ENCODE measurements around the gene CENPE.
A peak's percentile ranks its signal among the peaks of the same experiment; 100 is the strongest.
"Not testable (repeated sequence)": the region's sequence is repeated elsewhere in the genome, so short reads cannot be mapped to it uniquely, and the experiment has no call there.

The CENPE gene, protein sequence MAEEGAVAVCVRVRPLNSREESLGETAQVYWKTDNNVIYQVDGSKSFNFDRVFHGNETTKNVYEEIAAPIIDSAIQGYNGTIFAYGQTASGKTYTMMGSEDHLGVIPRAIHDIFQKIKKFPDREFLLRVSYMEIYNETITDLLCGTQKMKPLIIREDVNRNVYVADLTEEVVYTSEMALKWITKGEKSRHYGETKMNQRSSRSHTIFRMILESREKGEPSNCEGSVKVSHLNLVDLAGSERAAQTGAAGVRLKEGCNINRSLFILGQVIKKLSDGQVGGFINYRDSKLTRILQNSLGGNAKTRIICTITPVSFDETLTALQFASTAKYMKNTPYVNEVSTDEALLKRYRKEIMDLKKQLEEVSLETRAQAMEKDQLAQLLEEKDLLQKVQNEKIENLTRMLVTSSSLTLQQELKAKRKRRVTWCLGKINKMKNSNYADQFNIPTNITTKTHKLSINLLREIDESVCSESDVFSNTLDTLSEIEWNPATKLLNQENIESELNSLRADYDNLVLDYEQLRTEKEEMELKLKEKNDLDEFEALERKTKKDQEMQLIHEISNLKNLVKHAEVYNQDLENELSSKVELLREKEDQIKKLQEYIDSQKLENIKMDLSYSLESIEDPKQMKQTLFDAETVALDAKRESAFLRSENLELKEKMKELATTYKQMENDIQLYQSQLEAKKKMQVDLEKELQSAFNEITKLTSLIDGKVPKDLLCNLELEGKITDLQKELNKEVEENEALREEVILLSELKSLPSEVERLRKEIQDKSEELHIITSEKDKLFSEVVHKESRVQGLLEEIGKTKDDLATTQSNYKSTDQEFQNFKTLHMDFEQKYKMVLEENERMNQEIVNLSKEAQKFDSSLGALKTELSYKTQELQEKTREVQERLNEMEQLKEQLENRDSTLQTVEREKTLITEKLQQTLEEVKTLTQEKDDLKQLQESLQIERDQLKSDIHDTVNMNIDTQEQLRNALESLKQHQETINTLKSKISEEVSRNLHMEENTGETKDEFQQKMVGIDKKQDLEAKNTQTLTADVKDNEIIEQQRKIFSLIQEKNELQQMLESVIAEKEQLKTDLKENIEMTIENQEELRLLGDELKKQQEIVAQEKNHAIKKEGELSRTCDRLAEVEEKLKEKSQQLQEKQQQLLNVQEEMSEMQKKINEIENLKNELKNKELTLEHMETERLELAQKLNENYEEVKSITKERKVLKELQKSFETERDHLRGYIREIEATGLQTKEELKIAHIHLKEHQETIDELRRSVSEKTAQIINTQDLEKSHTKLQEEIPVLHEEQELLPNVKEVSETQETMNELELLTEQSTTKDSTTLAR (N-terminal part only)

DNA sequence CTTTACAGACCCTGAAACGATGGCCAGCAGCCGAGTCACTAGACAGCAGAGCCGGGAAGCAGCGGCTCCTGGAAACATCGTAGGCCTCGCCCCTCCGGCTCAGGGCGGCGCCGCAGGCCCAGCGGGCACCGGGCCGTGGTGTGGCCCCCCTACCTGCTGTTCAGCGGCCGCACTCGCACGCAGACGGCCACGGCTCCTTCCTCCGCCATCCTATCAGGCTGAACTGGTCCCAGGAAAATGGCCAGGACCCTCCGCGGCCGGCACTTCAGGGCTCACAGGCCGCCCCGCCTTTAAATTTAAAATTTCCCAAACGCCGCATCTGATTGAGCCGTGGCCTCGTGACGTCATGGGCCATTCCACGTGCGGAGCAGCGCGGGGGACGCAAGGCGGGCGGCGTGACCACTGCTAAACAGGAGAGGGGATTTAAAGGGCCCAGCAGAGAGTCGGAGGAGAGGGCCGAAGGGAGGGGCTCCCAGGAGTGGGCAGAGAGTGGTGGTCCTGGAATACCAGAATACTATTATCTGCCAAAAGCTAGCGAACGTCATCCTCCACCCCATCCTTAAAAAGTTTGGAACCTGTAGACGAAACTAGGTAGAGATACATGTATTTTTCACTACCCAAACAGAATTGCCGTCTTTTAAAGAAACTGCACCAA, at the start of gene CENPE:
TSS of gene CENPE (minus strand) at position 233 of the 655 bp plus-strand sequence. CDS start at position 209, 24 bp downstream.
- DNase-seq = peak; percentile 89

DNA sequence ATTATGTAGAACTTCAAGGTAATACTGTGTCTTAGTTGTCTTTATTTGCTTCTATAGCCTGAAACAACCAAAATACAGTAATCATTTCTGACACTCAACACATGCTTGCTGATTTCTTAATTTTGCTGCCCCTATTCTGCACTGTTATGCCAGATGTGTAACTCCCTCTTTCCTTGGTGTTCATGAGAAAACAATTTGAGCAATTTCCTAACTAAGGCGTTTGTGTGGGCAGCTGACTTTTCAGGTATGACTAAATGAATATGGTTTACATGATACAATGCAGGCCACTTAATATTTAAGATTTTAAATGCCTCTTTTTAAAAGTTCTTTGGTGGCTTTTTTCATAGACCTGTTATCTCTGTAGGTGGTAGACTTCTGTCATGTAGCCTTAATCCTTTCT, 46.1 kb upstream of the CENPE start:
- no peak for DNase-seq

DNA sequence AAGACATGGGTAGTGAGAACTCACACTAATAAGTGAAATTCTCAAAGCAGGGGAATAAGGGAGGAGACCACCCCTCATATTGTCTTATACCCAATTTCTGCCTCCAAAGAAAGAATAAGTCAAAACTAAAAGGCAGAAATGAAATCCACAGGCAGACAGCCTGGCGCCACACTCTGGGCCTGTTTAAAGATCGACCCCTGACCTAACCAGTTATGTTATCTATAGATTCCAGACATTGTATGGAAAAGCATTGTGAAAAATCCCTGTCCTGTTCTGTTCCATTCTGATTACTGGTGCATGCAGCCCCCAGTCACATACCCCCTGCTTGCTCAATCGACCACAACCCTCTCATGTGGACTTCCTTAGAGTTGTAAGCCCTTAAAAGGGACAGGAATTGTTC, 32.8 kb upstream of the CENPE start:
- DNase-seq = not testable (repeated sequence)

DNA sequence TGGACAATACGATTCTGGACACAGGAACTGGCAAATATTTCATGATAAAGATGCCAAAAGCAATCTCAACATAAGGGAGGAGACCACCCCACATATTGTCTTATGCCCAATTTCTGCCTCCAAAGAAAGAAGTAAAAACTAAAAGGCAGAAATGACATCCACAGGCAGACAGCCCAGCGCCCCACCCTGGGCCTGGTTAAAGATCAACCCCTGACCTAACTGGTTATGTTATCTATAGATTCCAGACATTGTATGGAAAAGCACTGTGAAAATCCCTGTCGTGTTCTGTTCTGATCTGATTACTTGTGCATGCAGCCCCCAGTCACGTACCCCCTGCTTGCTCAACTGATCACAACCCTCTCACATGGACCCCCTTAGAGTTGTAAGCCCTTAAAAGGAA, 25.4 kb upstream of the CENPE start:
- DNase-seq = not testable (repeated sequence)

DNA sequence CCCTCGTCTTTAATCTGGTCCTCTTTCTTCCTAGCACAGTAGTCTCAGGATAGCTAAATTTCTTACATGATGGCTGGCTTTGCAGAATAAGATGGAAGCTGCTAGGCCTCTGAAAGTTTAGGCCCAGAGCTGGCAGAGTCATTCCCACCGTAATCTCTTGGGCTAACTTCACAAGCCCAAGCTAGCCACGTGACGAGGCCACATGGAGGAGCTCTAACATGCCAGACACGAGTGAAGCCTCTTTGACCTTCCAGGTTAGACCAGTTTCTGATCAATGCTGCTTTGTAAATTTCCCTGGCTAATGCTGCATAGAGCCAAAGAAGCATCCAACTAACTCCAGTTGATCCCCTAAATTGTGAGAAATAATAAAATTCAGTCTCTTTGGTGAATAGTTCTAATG, 9.5 kb upstream of the CENPE start:
- DNase-seq = no peak

DNA sequence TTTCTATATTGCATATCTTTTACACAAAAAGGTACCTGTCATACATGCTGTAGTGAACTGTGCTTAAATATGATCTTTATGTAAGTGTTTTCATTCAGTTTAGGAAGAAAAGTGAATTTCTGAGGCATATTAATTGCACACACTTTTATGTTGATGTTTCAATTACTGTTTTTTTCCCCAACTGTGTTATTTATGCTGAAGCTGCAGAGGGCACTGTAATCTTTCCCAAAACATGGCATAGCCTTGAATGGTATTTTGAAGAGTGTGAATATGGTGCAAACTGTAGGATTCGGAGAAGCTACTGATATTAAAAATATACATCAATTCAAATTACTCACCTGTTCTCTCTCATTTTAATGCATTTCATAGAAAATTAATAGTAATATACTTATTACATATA, 6.0 kb upstream of the CENPE start:
- no peak for DNase-seq

DNA sequence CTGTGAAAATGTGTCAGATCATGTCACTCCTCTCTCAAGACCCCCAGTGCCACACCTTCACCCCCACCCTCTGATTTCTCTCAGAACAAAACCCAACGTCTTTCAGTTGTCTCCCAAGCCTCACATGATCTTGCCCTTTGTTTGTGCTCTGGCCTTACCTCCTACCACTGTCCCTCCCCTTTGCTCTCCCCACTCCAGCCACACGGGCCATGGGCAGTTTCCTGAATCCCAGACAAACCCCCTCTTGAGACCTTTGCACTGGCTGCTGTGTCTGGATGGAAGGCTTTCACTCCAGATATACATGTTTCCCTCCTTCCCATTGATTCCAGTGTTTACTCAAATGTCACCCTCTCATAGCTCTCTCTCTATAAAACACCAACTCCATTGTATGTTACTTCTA, 3.6 kb upstream of the CENPE start:
- DNase-seq = no peak

DNA sequence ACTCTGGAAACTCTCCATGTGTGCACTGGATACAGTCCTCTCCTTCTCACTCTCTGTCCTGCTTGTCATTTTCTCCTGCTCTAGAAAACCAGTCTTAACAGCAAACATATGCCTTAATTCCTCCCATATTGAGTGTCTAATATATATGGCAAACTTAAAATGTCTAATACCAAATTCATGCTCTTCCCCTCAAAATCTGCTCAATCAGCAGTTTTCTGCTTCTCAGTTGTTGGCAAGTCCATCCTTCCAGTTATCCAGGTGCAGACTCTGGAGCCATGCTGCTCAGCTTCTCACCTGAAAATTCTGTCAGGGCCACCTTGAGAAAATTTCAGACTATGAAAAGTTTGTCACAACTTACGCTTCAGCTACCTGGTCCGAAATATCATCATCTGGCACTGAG, 3.1 kb upstream of the CENPE start:
- DNase-seq = no peak

DNA sequence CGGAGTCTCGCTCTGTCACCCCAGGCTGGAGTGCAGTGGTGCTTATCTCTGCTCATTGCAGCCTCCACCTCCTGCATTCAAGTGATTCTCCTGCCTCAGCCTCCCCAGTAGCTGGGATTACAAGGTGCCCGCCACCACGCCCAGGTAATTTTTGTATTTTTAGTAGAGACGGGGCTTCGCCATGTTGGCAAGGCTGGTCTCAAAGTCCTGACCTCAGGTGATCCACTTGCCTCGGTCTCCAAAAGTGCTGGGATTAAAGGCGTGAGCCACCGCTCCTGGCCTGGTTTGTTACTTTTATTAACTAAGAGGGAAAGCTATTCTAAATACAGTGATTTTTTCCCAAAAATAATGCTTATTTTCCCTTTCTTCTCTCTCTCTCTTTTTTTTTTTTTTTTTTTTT, 866 bp upstream of the CENPE start:
- no peak for DNase-seq

DNA sequence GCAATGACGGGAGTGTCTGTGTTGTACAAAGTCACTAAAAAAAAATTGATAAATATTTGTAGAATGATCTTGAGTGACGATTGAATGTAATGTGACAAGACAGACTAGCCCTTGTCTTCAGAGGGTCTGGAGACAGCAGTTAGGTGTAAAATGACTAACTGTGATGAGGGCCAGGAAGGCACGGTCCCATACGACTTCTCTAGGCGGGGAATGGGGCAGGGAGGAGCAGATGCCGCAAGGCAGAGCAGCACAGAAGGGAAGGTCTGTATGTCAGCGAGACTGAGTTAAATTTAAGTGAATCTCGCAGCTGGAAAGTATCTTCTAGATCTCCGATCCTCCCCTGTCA, 405 bp downstream of the CENPE start:
- DNase-seq = no peak

DNA sequence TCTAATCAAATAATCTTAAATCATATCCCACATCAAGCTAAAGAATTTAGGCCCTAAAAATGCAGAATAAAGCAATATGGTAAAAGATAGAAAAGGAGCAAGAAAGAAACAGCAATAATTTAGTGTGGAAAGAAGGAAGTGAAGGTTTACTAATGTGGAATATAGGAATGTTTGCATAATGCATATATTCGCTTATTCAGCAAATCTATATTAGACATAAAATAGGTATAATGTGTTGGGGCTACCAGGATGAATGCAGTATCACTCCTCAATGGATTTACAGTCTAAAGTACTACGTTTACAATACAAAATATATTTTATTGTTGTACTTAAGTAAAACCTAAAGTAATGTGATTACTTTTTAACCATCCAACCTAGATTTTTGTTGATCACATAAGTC, 4.7 kb downstream of the CENPE start:
- DNase-seq = no peak

DNA sequence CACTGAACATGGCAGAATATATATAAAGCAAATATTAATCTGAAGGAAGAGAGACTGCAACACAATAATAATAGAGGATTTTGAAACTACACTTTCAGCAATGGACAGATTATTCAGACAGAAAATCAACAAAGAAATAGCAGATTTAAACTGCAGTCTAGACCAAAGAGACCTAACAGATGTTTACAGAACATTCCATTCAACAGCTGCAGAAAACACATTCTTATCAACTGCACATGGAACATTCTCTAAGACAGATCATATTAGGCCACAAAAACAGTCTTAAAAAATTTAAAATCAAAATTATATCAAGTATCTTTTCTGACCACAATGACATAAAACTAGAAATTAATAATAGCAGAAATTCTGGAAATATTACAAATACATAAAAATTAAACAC, 27.1 kb downstream of the CENPE start:
- no peak for DNase-seq

DNA sequence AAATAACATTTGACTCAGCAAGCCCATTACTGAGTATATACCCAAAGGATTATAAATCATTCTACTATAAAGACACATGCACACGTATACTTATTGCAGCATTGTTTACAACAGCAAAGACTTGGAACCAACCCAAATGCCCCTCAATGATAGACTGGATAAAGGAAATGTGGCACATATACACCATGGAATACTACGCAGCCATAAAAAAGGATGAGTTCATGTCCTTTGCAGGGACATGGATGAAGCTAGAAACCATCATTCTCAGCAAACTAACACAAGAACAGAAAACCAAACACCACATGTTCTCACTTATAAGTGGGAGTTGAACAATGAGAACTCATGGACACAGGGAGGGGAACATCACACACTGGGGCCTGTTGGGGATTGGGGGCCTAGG, 28.4 kb downstream of the CENPE start:
- DNase-seq = not testable (repeated sequence)

DNA sequence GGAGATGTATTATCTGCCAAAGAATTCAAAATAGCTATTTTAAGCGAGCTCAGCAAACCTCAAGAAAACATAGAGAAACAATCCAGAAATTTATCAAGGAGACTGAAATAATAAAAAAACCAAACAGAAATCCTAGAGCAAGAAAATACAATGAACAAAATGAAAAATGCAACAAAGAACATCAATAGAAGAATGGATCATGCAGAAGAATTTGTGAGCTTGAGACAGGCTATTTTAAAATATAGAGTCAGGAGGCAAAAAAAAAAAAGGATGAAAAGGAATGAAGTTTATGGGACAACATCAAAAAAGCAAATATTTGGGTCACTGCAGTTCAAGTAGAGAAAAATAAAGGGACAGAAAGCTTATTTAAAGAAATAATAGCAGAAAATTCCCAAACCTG, 29.1 kb downstream of the CENPE start:
- DNase-seq = no peak

DNA sequence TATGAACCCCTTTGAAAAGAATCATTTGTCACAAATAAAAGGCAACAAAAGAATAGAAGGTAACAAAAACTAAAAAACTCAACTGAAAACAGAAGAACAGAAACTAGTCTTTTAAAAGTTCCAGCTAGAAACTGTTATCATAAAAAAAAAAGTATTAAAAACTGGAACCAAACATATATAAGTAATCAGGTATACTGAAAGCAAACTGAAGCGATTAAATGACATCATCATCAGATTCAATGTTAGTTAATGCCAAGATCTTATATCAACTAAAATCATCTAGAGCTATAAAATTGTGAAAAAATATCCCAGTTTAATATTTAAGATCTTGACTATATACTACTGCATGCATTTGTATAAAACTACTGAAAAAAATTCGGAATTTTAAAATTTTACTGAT, 36.0 kb downstream of the CENPE start:
- DNase-seq = no peak

DNA sequence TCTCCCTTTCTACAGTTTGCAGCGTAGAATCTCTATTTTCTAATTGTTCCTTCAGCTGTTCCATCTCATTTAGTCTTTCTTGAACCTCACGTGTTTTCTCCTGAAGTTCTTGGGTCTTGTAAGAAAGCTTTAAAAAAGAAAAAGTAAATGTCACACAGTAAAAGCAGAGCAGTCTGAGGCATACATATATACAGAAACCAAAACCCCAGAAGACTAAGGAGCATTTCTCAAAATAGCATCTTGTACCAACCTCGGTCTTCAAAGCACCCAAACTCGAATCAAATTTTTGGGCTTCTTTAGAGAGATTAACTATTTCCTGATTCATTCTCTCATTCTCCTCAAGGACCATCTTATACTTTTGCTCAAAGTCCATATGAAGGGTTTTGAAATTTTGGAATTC, 39.4 kb downstream of the CENPE start:
- DNase-seq = no peak

DNA sequence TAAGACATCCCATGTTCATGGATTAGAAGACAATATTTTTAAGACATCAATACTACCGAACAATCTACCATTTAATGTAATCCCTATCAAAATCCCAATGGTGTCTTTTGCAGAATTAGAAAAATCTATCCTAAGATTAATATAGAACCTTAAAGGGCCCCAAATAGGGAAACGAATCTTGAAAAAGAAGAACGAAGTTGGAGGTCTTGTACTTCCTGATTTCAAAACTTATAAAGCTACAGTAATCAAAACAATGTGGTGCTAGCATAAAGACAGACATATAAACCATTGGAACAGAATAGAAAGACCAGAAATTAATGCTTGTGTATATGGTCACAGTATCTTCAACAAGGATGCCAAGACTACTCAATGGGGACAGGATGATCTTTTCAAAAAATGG, 42.0 kb downstream of the CENPE start:
- no peak for DNase-seq

DNA sequence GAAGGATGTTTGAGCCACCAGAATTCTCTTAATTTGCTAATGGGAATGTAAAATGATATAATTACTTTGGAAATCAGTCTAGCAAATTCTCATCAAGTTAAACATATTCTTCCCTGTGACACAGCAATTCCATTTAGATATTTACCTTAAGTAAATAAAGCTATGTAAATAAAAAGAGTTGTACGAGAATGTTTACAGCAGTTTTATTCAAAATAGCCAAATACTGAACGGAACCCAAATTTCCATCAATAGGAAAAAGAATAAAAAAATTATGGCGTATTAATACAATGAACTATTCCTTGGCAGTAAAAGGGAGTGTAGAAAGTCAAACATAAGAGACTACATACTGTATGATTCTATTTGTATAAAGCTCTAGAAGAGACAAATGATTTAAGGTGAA, 45.8 kb downstream of the CENPE start:
- no peak for DNase-seq

DNA sequence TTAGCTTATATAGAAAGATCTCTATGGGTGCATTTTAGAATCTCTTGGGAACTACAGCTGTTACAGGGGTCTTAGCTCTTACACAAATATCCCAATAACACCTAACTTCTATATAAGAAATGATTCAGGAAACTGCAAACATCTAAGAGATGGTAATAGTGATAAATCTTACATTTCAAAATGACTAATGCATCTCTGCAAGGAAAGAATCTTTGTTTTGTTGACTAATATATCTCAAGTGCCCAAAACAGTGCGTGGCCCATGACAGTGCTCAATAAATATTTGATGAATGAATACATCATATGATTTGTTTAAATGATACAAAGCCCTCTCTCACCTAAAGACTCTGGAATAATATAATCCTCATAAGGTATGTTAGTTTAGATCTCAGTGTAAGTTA, 47.5 kb downstream of the CENPE start:
- no peak for DNase-seq

DNA sequence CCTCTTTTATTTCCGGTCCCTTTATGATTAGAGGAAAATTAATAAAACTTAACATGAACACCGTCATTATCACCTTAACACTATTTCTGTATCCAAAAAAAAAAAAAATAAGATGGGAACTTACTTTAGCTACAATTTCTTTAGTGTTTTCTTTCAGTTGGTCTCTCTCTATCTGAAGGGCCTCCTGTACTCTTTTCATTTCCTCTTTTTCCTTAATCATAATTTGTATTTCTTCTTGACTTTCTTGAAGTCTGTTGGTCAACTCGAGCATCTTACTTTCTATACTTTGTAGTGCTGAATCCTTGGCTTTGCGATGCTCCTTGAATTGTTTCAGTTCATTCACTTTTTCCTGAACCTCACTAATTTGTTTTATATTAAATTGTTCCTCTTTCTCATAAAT, 53.2 kb downstream of the CENPE start:
- DNase-seq = no peak

DNA sequence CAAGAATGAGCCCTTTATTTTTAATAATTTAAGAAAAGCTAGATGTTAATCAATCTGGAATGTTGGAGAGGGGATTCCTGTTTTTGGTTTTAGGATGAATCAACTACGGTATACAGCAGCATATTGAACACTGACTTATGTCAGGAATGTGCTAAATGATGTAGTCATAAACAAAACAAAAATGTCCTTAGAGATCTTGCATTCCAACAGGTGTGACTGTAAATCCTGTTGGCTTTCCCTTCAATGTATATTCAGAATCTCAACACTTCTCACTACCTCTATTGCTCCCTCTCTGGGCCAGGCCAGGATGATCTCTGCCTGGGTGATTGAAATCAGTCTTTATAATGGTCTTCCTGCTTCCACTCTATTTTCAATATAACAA, 60.7 kb downstream of the CENPE start:
- DNase-seq = no peak

DNA sequence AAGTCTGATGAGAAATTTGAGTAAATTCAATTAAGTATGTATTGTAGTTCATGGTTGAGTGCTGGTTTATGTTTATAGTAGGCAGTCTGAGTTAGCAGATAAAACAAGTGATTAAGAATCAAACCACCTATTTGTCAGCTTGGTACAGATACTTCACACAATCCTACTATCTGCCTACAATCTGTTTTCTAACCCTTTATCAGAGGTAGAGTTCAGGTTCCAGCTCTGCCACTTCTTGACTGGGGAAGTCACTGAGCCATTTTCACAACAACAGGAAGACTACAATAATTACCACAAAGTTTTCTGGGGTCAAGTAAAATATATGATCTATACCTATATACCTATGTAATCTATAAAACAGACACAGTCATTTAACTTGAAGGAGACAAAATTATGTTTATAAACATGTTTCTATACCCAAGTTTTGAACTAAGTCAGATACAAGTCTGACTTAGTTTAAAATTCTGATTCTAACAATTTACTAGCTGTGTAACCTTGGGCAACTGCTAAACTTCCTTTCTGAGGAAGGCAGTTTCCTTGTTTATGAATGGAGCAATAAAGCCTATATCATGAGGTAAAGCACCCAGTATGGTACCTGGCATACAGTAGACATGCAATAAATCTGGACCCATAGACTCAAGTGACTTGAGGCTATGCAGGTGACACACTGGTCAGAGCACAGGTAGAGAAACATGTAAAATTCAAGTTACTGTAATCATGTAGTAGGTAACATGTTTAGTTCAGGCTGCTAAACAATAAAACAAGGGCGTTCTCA, 61.3 kb downstream of the CENPE start:
- DNase-seq = no peak
